ENCODE measurements around the gene MAPK1. TPM values are rescaled to one million over a fixed set of nuclear protein-coding genes. Genes with fewer than 3 reads are reported as not detected.
"Not testable (repeated sequence)": the region's sequence is repeated elsewhere in the genome, so short reads cannot be mapped to it uniquely, and the experiment has no call there.

The MAPK1 gene
- total RNA-seq, 2 donors from 2014 or later: 61.4 to 63.1 TPM

GRCh38 chr22:21790359-21790758 lies 77.1 kb downstream of the MAPK1 start:
- no peak for TF ChIP-seq CTCF (IDR thresholded peaks at IDR 0.05)
- Histone ChIP-seq H3K27ac (no peak overlapping the region), H3K27me3 (replicated peaks; ENCODE audit: insufficient read depth) (no peaks in the 10 kb centered on the region), H3K9me3 (no peaks in the 10 kb centered on the region), H3K4me1 (ENCODE audit: control insufficient read depth in 1 of 2, low read depth in 2 of 2) (peaks cover 0 to 7% of the 10 kb centered on the region in 2 donors), H3K36me3 (peaks cover 19% of the 10 kb centered on the region), H3K4me3 (no peak overlapping the region)
- ATAC-seq (ENCODE audit: insufficient number of reproducible peaks, low FRiP score, low read depth) (no peak), DNase-seq (ENCODE audit: low spot score) (no peak)

- not testable (repeated sequence) for H3K27ac ChIP-seq; ATAC-seq (ENCODE audit: insufficient number of reproducible peaks, low FRiP score, low read depth); H3K27me3 ChIP-seq (replicated peaks; ENCODE audit: insufficient read depth); H3K4me1 ChIP-seq (ENCODE audit: control insufficient read depth in 1 of 2, low read depth in 2 of 2); DNase-seq (ENCODE audit: low spot score); H3K9me3 ChIP-seq; H3K4me3 ChIP-seq
- H3K36me3 ChIP-seq: peaks cover 31% of the 10 kb centered on the region
Observed at GRCh38 chr22:21787565-21787964, 79.9 kb downstream of the MAPK1 start.

GRCh38 chr22:21780259-21780658 lies 87.2 kb downstream of the MAPK1 start:
- ATAC-seq (ENCODE audit: insufficient number of reproducible peaks, low FRiP score, low read depth): no peak
- no peak overlapping the region for H3K27ac ChIP-seq
- no peaks in the 10 kb centered on the region for H3K27me3 ChIP-seq (replicated peaks; ENCODE audit: insufficient read depth)
- H3K4me3 ChIP-seq: no peak overlapping the region
- DNase-seq (ENCODE audit: low spot score): no peak
- H3K4me1 ChIP-seq (ENCODE audit: control insufficient read depth in 1 of 2, low read depth in 2 of 2): peaks cover under 1 to 3% of the 10 kb centered on the region in 2 donors
- peaks cover 36% of the 10 kb centered on the region for H3K36me3 ChIP-seq
- no peak for TF ChIP-seq CTCF (IDR thresholded peaks at IDR 0.05)
- H3K9me3 ChIP-seq: no peaks in the 10 kb centered on the region

- H3K36me3 ChIP-seq: peaks cover 36% of the 10 kb centered on the region
- no peak overlapping the region for H3K4me3 ChIP-seq
- peaks cover 5 to 9% of the 10 kb centered on the region in 2 donors for H3K4me1 ChIP-seq (ENCODE audit: control insufficient read depth in 1 of 2, low read depth in 2 of 2)
- ATAC-seq (ENCODE audit: insufficient number of reproducible peaks, low FRiP score, low read depth) (no peak), DNase-seq (ENCODE audit: low spot score) (no peak)
- no peak overlapping the region for H3K27ac ChIP-seq
- no peaks in the 10 kb centered on the region for H3K9me3 ChIP-seq
- H3K27me3 ChIP-seq (replicated peaks; ENCODE audit: insufficient read depth): no peaks in the 10 kb centered on the region
- TF ChIP-seq CTCF (IDR thresholded peaks at IDR 0.05): no peak
Observed at GRCh38 chr22:21779444-21779843, 88.0 kb downstream of the MAPK1 start.

GRCh38 chr22:21778705-21779363 lies 88.6 kb downstream of the MAPK1 start:
- DNase-seq (ENCODE audit: low spot score): no peak
- H3K9me3 ChIP-seq: no peaks in the 10 kb centered on the region
- H3K36me3 ChIP-seq: peaks cover 31% of the 10 kb centered on the region
- no peaks in the 10 kb centered on the region for H3K27me3 ChIP-seq (replicated peaks; ENCODE audit: insufficient read depth)
- ATAC-seq (ENCODE audit: insufficient number of reproducible peaks, low FRiP score, low read depth): no peak
- TF ChIP-seq CTCF (IDR thresholded peaks at IDR 0.05): no peak
- no peak overlapping the region for H3K4me3 ChIP-seq
- H3K27ac ChIP-seq: no peak overlapping the region
- peaks cover 5 to 9% of the 10 kb centered on the region in 2 donors for H3K4me1 ChIP-seq (ENCODE audit: control insufficient read depth in 1 of 2, low read depth in 2 of 2)

GRCh38 chr22:21771631-21771976 lies 95.8 kb downstream of the MAPK1 start:
- H3K9me3 ChIP-seq: no peaks in the 10 kb centered on the region
- H3K4me1 ChIP-seq (ENCODE audit: control insufficient read depth in 1 of 2, low read depth in 2 of 2): peaks cover 5 to 9% of the 10 kb centered on the region in 2 donors
- no peaks in the 10 kb centered on the region for H3K27me3 ChIP-seq (replicated peaks; ENCODE audit: insufficient read depth)
- TF ChIP-seq CTCF (IDR thresholded peaks at IDR 0.05): no peak
- no peak for ATAC-seq (ENCODE audit: insufficient number of reproducible peaks, low FRiP score, low read depth)
- H3K36me3 ChIP-seq: peaks cover 51% of the 10 kb centered on the region
- H3K4me3 ChIP-seq: no peak overlapping the region
- no peak overlapping the region for H3K27ac ChIP-seq
- no peak for DNase-seq (ENCODE audit: low spot score)

All from thoracic aorta (tissue), 2 donors.